ENCODE results near the gene ARNT2. TPM values are rescaled to one million over a fixed set of nuclear protein-coding genes. Genes with fewer than 3 reads are reported as not detected.

Gene ARNT2
- total and polyA plus RNA-seq, 2 of the 13 experiments (the other 11 are each of a cell fraction or from before 2014, with no cell fraction given): 0.69 to 1.7 TPM

- POLR2A ChIA-PET: no interaction called here
- intact Hi-C loops (cut with micrococcal nuclease; ENCODE audit: unreplicated experiment) (no loop called here), in situ Hi-C loops (cut with HindIII; ENCODE audit: extremely low pct_ligation_motif_present, low pct_unique_long_range_greater_than_20kb) (no loop called here)
- FAIRE-seq (no peak), ATAC-seq (no peak), DNase-seq (ENCODE audit: low spot score) (peak; percentile 37)
- BruUV-seq (replicated peaks): no TSS peak
- H3K36me3 ChIP-seq (replicated peaks in 1 of 2; ENCODE audit: control insufficient read depth in 1 of 2, insufficient read depth in 2 of 2, low read length in 2 of 2): no peaks in the 10 kb centered on the region
- H4K20me1 ChIP-seq (ENCODE audit: insufficient read depth, low read length): no peaks in the 10 kb centered on the region
- no peak overlapping the region for H2AFZ ChIP-seq (ENCODE audit: low read length)
- H3K4me2 ChIP-seq (ENCODE audit: low read depth, low read length): no peak overlapping the region
- H3K27ac ChIP-seq (ENCODE audit: extremely low read length, insufficient read depth, low read length): no peak overlapping the region
- no peak overlapping the region for H3K4me3 ChIP-seq (replicated peaks in 1 of 3; ENCODE audit: insufficient read depth in 1 of 3, low read depth in 2 of 3, low read length in 3 of 3)
- no peaks in the 10 kb centered on the region for H3K9me3 ChIP-seq (ENCODE audit: low read length)
- no peaks in the 10 kb centered on the region; the same call in 1 of the 2 replicates for H3K4me1 ChIP-seq (ENCODE audit: insufficient read depth, low read length)
- no peak overlapping the region for H3K9ac ChIP-seq (ENCODE audit: insufficient read depth, low read depth, low read length)
- CTCF ChIA-PET (ENCODE audit: low intra/inter-chr PET ratio, low total read pairs): no interaction called here
- WGBS (ENCODE audit: low lambda C conversion rate): 1% methylated on average over 5 of the region's 5 CpGs
- H3K27me3 ChIP-seq (ENCODE audit: control insufficient read depth in 1 of 2, insufficient read depth in 2 of 2, low read length in 2 of 2): no peaks in the 10 kb centered on the region
- H3K79me2 ChIP-seq (ENCODE audit: insufficient read depth, low read length): no peaks in the 10 kb centered on the region
- TF ChIP-seq IKZF4 (CRISPR knock-in tag; IDR thresholded peaks at IDR 0.05; ENCODE audit: borderline replicate concordance, low read depth, not compliant biosample characterization) (no peak), ISX (CRISPR knock-in tag; conservative IDR thresholded peaks at IDR 0.05) (no peak)
These were observed 146.2 kb downstream of the ARNT2 start for GRCh38 chr15:80550219-80550907.

GRCh38 chr15:80550908-80551260 is 146.7 kb downstream of the ARNT2 start:
- Histone ChIP-seq H3K4me1 (ENCODE audit: insufficient read depth, low read length) (no peaks in the 10 kb centered on the region; the same call in 1 of the 2 replicates), H3K36me3 (replicated peaks in 1 of 2; ENCODE audit: control insufficient read depth in 1 of 2, insufficient read depth in 2 of 2, low read length in 2 of 2) (no peaks in the 10 kb centered on the region), H2AFZ (ENCODE audit: low read length) (no peak overlapping the region), H3K4me3 (replicated peaks in 1 of 3; ENCODE audit: insufficient read depth in 1 of 3, low read depth in 2 of 3, low read length in 3 of 3) (no peak overlapping the region), H3K79me2 (ENCODE audit: insufficient read depth, low read length) (no peaks in the 10 kb centered on the region), H4K20me1 (ENCODE audit: insufficient read depth, low read length) (no peaks in the 10 kb centered on the region), H3K27ac (ENCODE audit: extremely low read length, insufficient read depth, low read length) (no peak overlapping the region), H3K4me2 (ENCODE audit: low read depth, low read length) (no peak overlapping the region), H3K9ac (ENCODE audit: insufficient read depth, low read depth, low read length) (no peak overlapping the region), H3K9me3 (ENCODE audit: low read length) (no peaks in the 10 kb centered on the region), H3K27me3 (ENCODE audit: control insufficient read depth in 1 of 2, insufficient read depth in 2 of 2, low read length in 2 of 2) (no peaks in the 10 kb centered on the region)
- no peak for ATAC-seq
- BruUV-seq (replicated peaks): no TSS peak
- ChIA-PET CTCF (ENCODE audit: low intra/inter-chr PET ratio, low total read pairs) (no interaction called here), POLR2A (no interaction called here)
- in situ Hi-C loops (cut with HindIII; ENCODE audit: extremely low pct_ligation_motif_present, low pct_unique_long_range_greater_than_20kb) (no loop called here), intact Hi-C loops (cut with micrococcal nuclease; ENCODE audit: unreplicated experiment) (no loop called here)
- 27% methylated on average over 4 of the region's 4 CpGs for WGBS (ENCODE audit: low lambda C conversion rate)
- no peak for FAIRE-seq
- no peak for DNase-seq (ENCODE audit: low spot score)
- TF ChIP-seq AHR (CRISPR knock-in tag; IDR thresholded peaks at IDR 0.05) (no peak), ETV5 (CRISPR knock-in tag; IDR thresholded peaks at IDR 0.05; ENCODE audit: borderline replicate concordance) (no peak), AKAP8 (CRISPR knock-in tag; IDR thresholded peaks at IDR 0.05) (no peak), SP4 (CRISPR knock-in tag; IDR thresholded peaks at IDR 0.05) (no peak), ZMYM2 (CRISPR knock-in tag; IDR thresholded peaks at IDR 0.05) (no peak), TAF1 (CRISPR knock-in tag; IDR thresholded peaks at IDR 0.05) (no peak), SNRNP70 (IDR thresholded peaks at IDR 0.05; ENCODE audit: low read depth, low read length) (no peak), RBFOX2 (IDR thresholded peaks at IDR 0.05; ENCODE audit: low read depth, low read length) (no peak), ZNF780A (CRISPR knock-in tag; IDR thresholded peaks at IDR 0.05) (no peak), ZBTB7A (CRISPR knock-in tag; IDR thresholded peaks at IDR 0.05) (no peak)

Data from HepG2 (cell line).